GM21825 (cell line): ENCODE data around the gene ZNF391.
"Not testable (repeated sequence)": the region's sequence is repeated elsewhere in the genome, so short reads cannot be mapped to it uniquely, and the experiment has no call there.

Experiments used
- ATAC-seq: cut with Tn5 transposase; IDR thresholded peaks from one replicate; pipeline ENCODE4 v1.9.1; 2021; ENCODE audit warnings: mild to moderate bottlenecking, moderate library complexity; ENCODE audit not compliant: unreplicated experiment

ZNF391 gene

GRCh38 chr6:27419363-27419762 is 30.8 kb downstream of the ZNF391 start:
- ATAC-seq: no peak

- ATAC-seq: no peak
These were observed 34.2 kb downstream of the ZNF391 start for GRCh38 chr6:27422651-27423332.

GRCh38 chr6:27424851-27425250 is 36.3 kb downstream of the ZNF391 start:
- ATAC-seq: not testable (repeated sequence)

GRCh38 chr6:27426045-27426620 is 37.6 kb downstream of the ZNF391 start:
- ATAC-seq: no peak

- no peak for ATAC-seq
These were observed 39.9 kb downstream of the ZNF391 start for GRCh38 chr6:27428502-27428901.

- ATAC-seq: no peak
These were observed 40.4 kb downstream of the ZNF391 start for GRCh38 chr6:27428966-27429365.

GRCh38 chr6:27433714-27434113 is 45.2 kb downstream of the ZNF391 start:
- ATAC-seq: no peak

GRCh38 chr6:27439371-27439770 is 50.8 kb downstream of the ZNF391 start:
- ATAC-seq: no peak

- ATAC-seq: no peak
These were observed 52.4 kb downstream of the ZNF391 start for GRCh38 chr6:27441001-27441400.

- ATAC-seq: no peak
These were observed 54.4 kb downstream of the ZNF391 start for GRCh38 chr6:27442932-27443331.

GRCh38 chr6:27448456-27448855 is 59.9 kb downstream of the ZNF391 start:
- ATAC-seq: no peak

GRCh38 chr6:27451660-27452390 is 63.3 kb downstream of the ZNF391 start:
- ATAC-seq: no peak

- no peak for ATAC-seq
These were observed 63.9 kb downstream of the ZNF391 start for GRCh38 chr6:27452496-27452897.
